Activated naive CD8-positive, alpha-beta T cell treated with anti-CD3 and anti-CD28 coated beads, Interleukin-2, amount 50 U/mL, for 16 hours (primary cell): ENCODE data around the gene JDP2.

Experiments used
- DNase-seq: peaks from one replicate; pipeline ENCODE4 v3.0.0-alpha.2; 2020; ENCODE audit warnings: low read depth, low spot score

JDP2 gene

GRCh38 chr14:75482366-75482765, 54.5 kb downstream of the JDP2 start:
- DNase-seq: no peak

- no peak for DNase-seq
Measured at GRCh38 chr14:75484711-75485429, 57.0 kb downstream of the JDP2 start.

DNA sequence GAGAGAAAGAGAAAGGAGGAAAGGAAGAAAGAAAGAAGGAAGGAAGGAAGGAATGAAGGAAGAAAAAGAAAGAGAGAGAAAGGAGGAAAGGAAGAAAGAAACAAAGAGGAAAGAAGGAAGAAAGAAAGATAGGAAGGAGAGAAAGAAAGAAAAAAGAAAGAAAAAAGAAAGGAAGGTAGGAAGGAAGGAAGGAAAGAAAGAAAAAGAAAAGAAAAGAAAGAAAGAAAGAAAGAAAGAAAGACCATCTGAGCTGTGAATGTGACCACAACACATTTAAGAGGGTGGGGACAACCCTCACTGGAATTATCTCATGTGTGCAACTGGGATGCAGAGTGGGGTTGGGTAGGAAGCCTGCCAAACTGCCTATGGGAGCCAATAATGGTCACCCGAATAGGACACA, 58.5 kb downstream of the JDP2 start:
- no peak for DNase-seq

DNA sequence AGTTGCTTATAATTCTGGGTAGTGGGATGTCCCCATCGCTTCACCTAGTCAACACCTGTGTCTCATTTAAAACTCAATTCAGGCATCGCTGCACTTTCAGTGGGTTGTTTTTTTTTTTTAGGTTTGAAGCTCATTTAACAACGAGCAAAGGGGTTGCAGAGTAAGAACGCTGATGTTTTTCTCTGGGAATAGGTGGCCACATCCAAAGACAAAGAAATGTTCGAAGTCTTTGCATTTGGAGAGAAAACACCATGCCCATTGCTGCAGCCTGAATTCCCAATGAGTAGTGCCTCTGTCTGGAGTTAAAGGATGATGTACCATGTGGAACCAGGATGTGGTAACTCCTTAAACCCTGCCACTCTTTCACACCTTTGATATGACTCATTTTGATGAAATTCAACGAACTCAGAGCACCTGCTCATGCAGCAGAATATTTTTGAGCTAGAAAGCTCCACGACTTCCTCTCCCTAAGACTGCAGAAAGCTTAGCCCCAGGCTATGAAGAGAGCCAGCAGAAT, 59.4 kb downstream of the JDP2 start:
- DNase-seq: no peak

- DNase-seq: no peak
Measured at GRCh38 chr14:75489480-75489837, 61.6 kb downstream of the JDP2 start.

- no peak for DNase-seq
Measured at GRCh38 chr14:75491376-75491978, 63.7 kb downstream of the JDP2 start.

DNA sequence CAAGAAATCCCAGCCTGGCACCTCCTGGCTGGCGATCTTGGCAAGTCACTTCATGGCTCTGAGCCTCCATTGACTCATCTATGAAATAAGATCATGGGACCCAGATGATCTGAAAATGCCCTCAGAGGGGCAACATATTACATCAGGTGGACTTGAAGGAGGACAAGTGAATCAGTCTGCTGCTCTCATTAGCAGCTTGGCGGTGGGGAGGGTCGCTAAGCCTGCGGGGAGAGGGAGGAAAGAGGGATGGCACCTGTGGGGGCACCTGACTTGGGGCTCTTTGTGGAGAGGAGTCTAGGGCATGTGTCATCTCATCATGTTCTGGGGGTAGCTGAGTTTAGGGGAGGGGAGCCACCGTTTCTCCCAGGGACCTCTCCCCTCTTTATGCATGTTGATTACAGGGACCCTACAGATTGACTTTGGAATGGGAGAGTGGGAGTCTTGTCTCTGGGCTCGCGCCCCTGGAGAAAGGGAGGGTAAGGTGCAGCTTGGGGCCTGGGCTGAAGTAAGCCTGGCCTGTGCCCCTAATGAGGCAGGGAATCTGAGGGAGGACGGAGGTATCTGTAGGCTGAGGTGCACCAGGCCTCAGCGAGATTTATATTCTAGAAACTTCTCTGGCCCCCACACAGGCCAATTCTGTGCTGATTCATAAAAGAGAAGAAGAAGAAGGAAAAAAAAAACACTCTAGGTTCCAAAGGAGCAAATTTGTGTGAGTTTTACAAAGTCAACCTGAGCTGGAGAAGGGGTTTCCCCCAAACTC, 65.2 kb downstream of the JDP2 start:
- DNase-seq: no peak

- no peak for DNase-seq
Measured at GRCh38 chr14:75493592-75494087, 65.8 kb downstream of the JDP2 start.

GRCh38 chr14:75494896-75495295, 67.1 kb downstream of the JDP2 start:
- DNase-seq: no peak

DNA sequence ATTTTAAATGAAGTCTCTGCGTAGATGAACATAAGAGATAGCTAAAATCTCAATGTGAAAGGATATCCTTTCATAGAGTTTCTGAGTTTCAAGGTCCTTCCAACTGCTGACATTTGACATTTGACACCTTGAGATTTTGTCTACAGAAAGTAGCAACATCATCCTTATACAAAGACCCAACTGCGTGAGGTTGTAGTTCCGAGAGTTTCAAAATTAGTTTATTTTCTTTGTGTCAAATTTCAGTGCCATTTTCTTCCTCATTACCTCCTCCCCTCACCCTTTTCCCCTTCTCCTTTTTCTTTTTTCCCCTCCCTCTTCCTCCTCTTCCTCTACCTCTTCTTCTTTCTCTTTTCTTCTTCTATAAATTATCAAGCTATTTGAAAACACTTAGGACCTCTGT, 67.6 kb downstream of the JDP2 start:
- no peak for DNase-seq

- DNase-seq: no peak
Measured at GRCh38 chr14:75495882-75496281, 68.1 kb downstream of the JDP2 start.

GRCh38 chr14:75496755-75497154, 68.9 kb downstream of the JDP2 start:
- no peak for DNase-seq

DNA sequence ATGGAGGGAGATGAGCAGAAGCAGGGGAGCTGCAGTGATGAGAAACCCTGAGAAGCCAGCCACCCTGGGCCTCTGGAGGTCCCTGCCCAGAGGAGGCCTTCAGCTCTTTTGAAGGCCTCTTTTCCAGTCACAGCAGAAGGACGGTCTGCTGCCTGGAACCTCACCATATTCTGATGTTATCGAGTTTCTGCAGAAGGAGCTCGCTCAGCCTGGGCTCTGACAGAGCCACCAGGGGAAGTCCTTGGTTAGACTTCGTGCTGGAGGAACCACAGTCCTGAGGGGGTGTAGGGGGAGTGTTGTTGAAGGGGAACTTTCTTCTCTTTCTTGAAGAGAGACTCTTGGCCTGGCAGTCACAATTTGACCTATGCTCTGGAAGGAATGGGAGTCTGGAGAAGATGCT, 69.4 kb downstream of the JDP2 start:
- DNase-seq: no peak

DNA sequence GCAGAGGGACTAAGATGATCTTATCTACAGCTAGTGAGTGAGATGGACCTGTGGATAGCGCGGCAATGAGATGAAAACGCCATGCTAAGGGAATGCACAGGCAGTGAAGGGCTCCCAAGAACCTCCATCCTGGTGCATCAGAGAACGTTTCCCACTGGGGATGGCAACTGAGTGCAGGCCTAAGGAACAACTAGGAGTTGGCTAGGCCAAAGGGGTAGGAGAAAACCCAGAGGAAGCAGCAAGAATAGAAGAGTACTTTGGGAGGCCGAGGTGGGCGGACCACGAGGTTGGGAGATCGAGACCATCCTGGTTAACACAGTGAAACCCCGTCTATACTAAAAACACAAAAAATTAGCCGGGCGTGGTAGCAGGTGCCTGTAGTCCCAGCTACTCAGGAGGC, 69.9 kb downstream of the JDP2 start:
- DNase-seq: no peak

DNA sequence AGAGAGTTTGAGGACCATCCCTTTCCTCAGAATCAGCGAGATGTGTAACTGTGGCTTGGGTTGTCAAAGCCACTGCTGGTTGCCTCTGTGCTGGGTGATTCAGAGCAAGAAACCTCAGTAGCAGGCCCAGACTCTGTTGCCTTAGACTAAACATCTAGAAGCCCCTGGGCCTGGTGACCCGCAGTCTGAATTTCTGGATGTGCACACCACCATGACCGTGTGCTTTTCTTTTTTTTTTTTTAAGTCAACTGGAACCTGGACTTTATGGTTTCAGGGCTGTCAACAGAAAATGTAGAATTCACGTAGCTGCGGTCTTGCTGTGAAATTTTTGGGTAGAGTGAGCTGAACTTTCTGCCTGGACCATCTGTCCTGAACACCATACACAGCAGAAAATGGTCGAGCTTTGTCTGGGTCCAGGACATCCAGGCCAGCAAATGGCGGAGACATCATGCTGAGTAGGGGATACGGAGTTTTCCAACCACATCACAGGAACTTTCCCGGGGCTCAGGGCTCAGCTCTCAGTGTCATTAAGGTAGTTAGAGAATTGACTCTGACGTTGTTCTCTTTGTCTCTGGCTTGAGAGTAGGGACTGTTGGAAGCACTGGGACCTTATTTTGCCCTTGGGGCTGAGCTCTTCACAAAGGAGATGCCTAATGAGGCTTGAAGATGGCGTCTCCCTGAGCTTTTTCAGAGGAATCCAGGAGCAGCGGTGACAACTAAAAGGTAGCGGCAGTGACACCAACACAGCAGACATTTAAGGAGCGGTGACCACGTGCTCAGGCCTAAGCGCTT, 71.5 kb downstream of the JDP2 start:
- no peak for DNase-seq

DNA sequence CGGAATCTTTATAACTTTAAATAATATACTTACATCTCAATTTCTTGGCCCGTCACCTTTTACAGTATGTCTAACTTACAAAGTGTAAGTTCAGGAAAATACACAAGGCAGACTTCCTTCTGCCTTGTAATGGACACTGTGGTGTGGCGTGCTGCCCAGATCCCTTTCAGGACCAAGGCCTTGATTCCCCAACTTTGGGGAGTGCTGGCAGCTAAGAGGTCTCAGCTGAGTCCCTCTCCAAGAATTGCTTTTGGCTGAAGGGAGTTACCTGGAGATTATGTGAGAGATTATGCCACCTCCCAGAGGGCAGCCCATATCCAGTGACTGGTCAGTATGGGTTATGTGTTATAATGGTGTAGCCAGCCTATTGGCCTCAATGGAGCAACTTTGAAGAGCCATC, 73.3 kb downstream of the JDP2 start:
- no peak for DNase-seq

DNA sequence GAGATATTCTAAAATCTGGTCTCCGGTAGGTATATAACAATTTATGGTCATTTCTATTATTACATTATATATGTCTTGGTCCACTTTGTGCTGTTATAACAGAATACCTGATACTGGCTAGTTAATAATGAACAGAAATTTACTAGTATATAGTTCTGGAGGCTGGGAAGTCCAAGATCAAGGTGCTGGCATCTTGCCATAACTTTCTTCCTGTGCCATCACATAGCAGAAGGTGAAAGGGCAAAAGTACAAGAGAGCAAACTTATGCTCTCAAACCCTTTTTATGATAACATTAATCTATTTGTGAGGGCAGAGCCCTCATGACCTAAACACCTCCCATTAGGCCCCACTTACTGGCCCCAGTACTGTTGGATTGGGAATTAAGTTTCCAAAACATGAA, 76.6 kb downstream of the JDP2 start:
- DNase-seq: no peak

GRCh38 chr14:75506930-75507329, 79.1 kb downstream of the JDP2 start:
- no peak for DNase-seq

DNA sequence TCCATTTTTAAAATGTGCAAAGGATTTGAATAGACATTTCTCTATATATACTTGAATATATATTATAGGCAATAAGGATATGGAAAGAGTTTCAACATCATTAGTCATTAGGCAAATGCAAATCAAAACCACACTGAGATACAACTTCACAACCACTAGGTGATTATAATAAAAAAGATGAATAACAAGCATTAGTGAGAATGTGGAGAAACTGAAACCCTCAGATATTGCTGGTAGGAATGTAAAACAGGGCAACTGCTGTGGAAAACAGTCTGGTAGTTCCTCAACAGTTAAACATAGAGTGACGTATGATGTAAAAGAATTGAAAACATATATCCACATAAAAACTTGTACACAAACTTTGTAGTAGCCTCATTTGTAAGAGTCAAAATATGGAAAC, 82.7 kb downstream of the JDP2 start:
- DNase-seq: no peak

- no peak for DNase-seq
Measured at GRCh38 chr14:75511201-75511600, 83.4 kb downstream of the JDP2 start.

DNA sequence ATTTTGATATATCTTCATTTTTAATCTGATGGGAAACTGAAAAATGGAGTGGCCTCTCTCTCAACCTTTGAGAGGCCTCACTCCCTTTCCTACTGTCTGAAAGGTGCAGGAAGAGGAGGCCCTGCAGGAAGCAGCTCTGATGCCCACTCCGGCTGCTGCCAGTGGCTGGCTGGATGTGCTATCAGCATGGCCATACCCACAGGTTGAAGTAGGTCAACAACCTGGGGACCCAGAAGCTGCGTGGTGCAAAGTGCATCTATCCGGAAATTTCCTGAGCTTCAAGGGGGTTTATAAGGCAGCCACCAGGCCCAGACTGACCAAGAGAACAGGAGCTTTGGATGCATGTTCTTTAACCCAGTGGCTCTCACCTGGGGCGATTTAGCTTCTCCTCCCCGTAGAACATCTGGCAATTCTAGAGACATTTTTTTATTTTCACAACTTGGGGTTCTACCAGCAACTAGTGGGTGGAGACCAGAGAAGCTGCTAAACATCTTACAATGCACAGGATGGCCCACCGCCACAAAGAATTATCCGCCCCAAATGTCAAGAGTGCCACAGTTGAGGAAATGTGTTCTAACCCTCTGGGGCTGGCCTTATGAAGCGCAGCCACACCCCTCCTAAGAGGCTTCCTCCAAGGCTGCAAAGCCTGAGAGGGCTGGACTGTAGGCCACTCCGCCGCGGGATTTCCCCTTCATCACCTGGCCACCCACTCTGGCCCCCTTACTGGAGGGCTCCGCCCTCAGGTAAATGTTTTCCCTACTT, 86.3 kb downstream of the JDP2 start:
- no peak for DNase-seq
